Type B pancreatic cell (in vitro differentiated cells): Measurements from ENCODE around the gene AKR1D1. TPM values are rescaled to one million over a fixed set of nuclear protein-coding genes. Genes with fewer than 3 reads are reported as not detected.

Experiments
- DNase-seq: peaks from one replicate; pipeline ENCODE4 v3.0.0; 2021; ENCODE audit warnings: mixed read lengths; ENCODE audit not compliant: unreplicated experiment; ENCODE audit errors: extremely low spot score
- H3K27ac Mint-ChIP-seq: 2 replicates; pipeline ENCODE4 v1.8.0; 2021; ENCODE audit warnings: mild to moderate bottlenecking, mixed read lengths
- H3K27me3 Mint-ChIP-seq: 2 replicates; pipeline ENCODE4 v1.8.0; 2021; ENCODE audit warnings: mixed read lengths
- H3K36me3 Mint-ChIP-seq: 2 replicates; pipeline ENCODE4 v1.8.0; 2021; ENCODE audit warnings: mixed read lengths
- H3K4me1 Mint-ChIP-seq: one replicate; pipeline ENCODE4 v1.8.0; 2021; ENCODE audit warnings: mixed read lengths; ENCODE audit not compliant: unreplicated experiment
- H3K4me3 Mint-ChIP-seq: 2 replicates; pipeline ENCODE4 v1.8.0; 2021; ENCODE audit warnings: mild to moderate bottlenecking, mixed read lengths
- H3K9me3 Mint-ChIP-seq: 2 replicates; pipeline ENCODE4 v1.8.0; 2021; ENCODE audit warnings: mixed read lengths
- CTCF ChIP-seq: fragments of 200-600 bp; sonication (generic); conservative IDR thresholded peaks from 2 replicates; pipeline ENCODE4 v1.5.0; 2021; ENCODE audit warnings: antibody characterized with exemption, mild to moderate bottlenecking
- total RNA-seq: library from RNA; stranded (reverse); gene quantifications from 2 replicates; pipeline ENCODE4 v1.2.1, GENCODE V29; 2021; ENCODE audit warnings: low replicate concordance

Gene AKR1D1
- total RNA-seq, 1 donor from 2014 or later, result not detected

- no peak for TF ChIP-seq CTCF
- Mint-ChIP-seq H3K27me3 (no peaks in the 10 kb centered on the region), H3K36me3 (no peaks in the 10 kb centered on the region), H3K27ac (no peak overlapping the region), H3K9me3 (no peaks in the 10 kb centered on the region), H3K4me3 (no peak overlapping the region), H3K4me1 (peaks cover 19% of the 10 kb centered on the region)
- no peak for DNase-seq
These were observed 49.4 kb downstream of the AKR1D1 start for GRCh38 chr7:138125598-138126111.

- Mint-ChIP-seq H3K4me3 (no peak overlapping the region), H3K9me3 (no peaks in the 10 kb centered on the region), H3K27me3 (no peaks in the 10 kb centered on the region), H3K4me1 (peaks cover 19% of the 10 kb centered on the region), H3K27ac (no peak overlapping the region), H3K36me3 (no peaks in the 10 kb centered on the region)
- DNase-seq, result no peak
- no peak for TF ChIP-seq CTCF
These were observed 50.7 kb downstream of the AKR1D1 start for GRCh38 chr7:138126928-138127327.

- H3K4me3 Mint-ChIP-seq, result no peak overlapping the region
- H3K4me1 Mint-ChIP-seq, result peaks cover 19% of the 10 kb centered on the region
- H3K36me3 Mint-ChIP-seq, result no peaks in the 10 kb centered on the region
- no peaks in the 10 kb centered on the region for H3K27me3 Mint-ChIP-seq
- DNase-seq, result no peak
- TF ChIP-seq CTCF, result no peak
- H3K27ac Mint-ChIP-seq, result no peak overlapping the region
- H3K9me3 Mint-ChIP-seq, result peaks cover 5% of the 10 kb centered on the region
These were observed 51.7 kb downstream of the AKR1D1 start for GRCh38 chr7:138127996-138128395.

GRCh38 chr7:138129551-138130165 lies 53.4 kb downstream of the AKR1D1 start:
- Mint-ChIP-seq H3K4me3 (no peak overlapping the region), H3K9me3 (peaks cover 6% of the 10 kb centered on the region), H3K27me3 (no peaks in the 10 kb centered on the region), H3K27ac (no peak overlapping the region), H3K36me3 (no peaks in the 10 kb centered on the region), H3K4me1 (peaks cover 18% of the 10 kb centered on the region)
- TF ChIP-seq CTCF, result no peak
- no peak for DNase-seq

GRCh38 chr7:138137423-138138171 lies 61.3 kb downstream of the AKR1D1 start:
- Mint-ChIP-seq H3K27ac (no peak overlapping the region), H3K4me1 (no peaks in the 10 kb centered on the region), H3K36me3 (no peaks in the 10 kb centered on the region), H3K9me3 (peaks cover 5% of the 10 kb centered on the region), H3K4me3 (no peak overlapping the region), H3K27me3 (no peaks in the 10 kb centered on the region)
- no peak for DNase-seq
- no peak for TF ChIP-seq CTCF
